Adrenal gland (tissue), 5 donors: Measurements from ENCODE around the gene GRID1.

Source experiments
- CTCF ChIP-seq, 6 experiments: fragments of 450-650 bp in 4 of 6; fragments of 200-600 bp in 2 of 6; sonication (generic) in 1 of 6; IDR thresholded peaks; 1 replicate in 5 of 6; 2 replicates in 1 of 6; pipeline versions ENCODE4 v1.5.1 to v1.8.0; 2016 to 2021; ENCODE audit warnings: antibody characterized with exemption in 6 of 6, mild to moderate bottlenecking in 2 of 6, moderate library complexity in 1 of 6
- POLR2A ChIP-seq, 2 donors: fragments of 450-650 bp; IDR thresholded peaks; one replicate each; pipeline ENCODE4 v1.6.1; 2017; ENCODE audit warnings: antibody characterized with exemption in 2 of 2, mild to moderate bottlenecking in 2 of 2, moderate library complexity in 1 of 2
- donor health status: DM: no; HTN: no; CAD: no.

- no peak for TF ChIP-seq CTCF (IDR thresholded peaks at IDR 0.05)
- TF ChIP-seq POLR2A (IDR thresholded peaks at IDR 0.05): no peak
Observed at GRCh38 chr10:86295351-86295750, 71.2 kb downstream of the GRID1 start.
